Panc1 (cell line): Measurements from ENCODE around the gene SYT14. TPM values are rescaled to one million over a fixed set of nuclear protein-coding genes. Genes with fewer than 3 reads are reported as not detected.

Source experiments
- ATAC-seq: fragments of 200-7000 bp; cut with Tn5 transposase; 2 replicates; pipeline ENCODE4 v1.9.1; 2020; ENCODE audit warnings: mild to moderate bottlenecking, moderate library complexity
- BruUV-seq: library from RNA; stranded (reverse); fragments of 400-500 nt; replicated peaks from 2 replicates; lab custom pipeline; 2021; lab: Mats Ljungman, UMichigan
- CTCF ChIA-PET: fragments of 300-600 bp; sonication (Branson Sonifier 250); formaldehyde crosslinking; loops from one replicate; lab custom pipeline; 2022; ENCODE audit warnings: antibody characterized with exemption; lab: Charles Lee
- POLR2A ChIA-PET: fragments of 300-600 bp; sonication (Branson Sonifier 250); formaldehyde crosslinking; loops from one replicate; lab custom pipeline; 2022; ENCODE audit warnings: antibody characterized with exemption; lab: Charles Lee
- DNase-seq: peaks from one replicate; pipeline ENCODE4 v3.0.0-alpha.2; 2010; ENCODE audit warnings: low read depth, low spot score
- H3K27ac ChIP-seq: 2 replicates; pipeline ENCODE4 v1.5.1; 2011; ENCODE audit warnings: mild to moderate bottlenecking, low read length, inconsistent platforms
- H3K27me3 ChIP-seq: fragments of 200-500 bp; sonication (Bioruptor generic); 2 replicates; pipeline ENCODE4 v1.6.0; 2014; ENCODE audit warnings: low read length, inconsistent platforms; ENCODE audit not compliant: control insufficient read depth, insufficient read depth
- H3K36me3 ChIP-seq: fragments of 200-500 bp; sonication (Bioruptor generic); 2 replicates; pipeline ENCODE4 v1.5.1; 2014; ENCODE audit warnings: inconsistent platforms, mild to moderate bottlenecking, low read length, moderate library complexity; ENCODE audit not compliant: control insufficient read depth, insufficient read depth
- H3K4me1 ChIP-seq: 2 replicates; pipeline ENCODE4 v1.5.1; 2011; ENCODE audit warnings: inconsistent platforms, mild to moderate bottlenecking, low read length, moderate library complexity; ENCODE audit not compliant: control insufficient read depth, insufficient read depth
- H3K4me3 ChIP-seq, 2 experiments: 2 replicates each; pipeline ENCODE4 v1.5.1; 2011 to 2012; ENCODE audit warnings: low read depth in 2 of 2, low read length in 2 of 2, mild to moderate bottlenecking in 2 of 2, inconsistent platforms in 1 of 2, moderate library complexity in 1 of 2
- H3K9me3 ChIP-seq: fragments of 200-500 bp; sonication (Bioruptor generic); 2 replicates; pipeline ENCODE4 v1.5.1; 2014; ENCODE audit warnings: low read depth, mild to moderate bottlenecking, inconsistent platforms, low read length, moderate library complexity; ENCODE audit not compliant: control insufficient read depth, insufficient read depth
- CTCF ChIP-seq: fragments of 450-650 bp; IDR thresholded peaks from 2 replicates; pipeline ENCODE4 v1.5.1; 2017; ENCODE audit warnings: mild to moderate bottlenecking
- POLR2AphosphoS5 ChIP-seq: IDR thresholded peaks from 2 replicates; pipeline ENCODE4 v1.6.1; 2012; ENCODE audit warnings: mild to moderate bottlenecking, low read depth, low read length, moderate library complexity
- SIN3A ChIP-seq: IDR thresholded peaks from 2 replicates; pipeline ENCODE4 v1.6.1; 2012; ENCODE audit warnings: low read depth, mild to moderate bottlenecking, low read length, moderate library complexity, borderline replicate concordance; ENCODE audit not compliant: insufficient read depth
- TCF7L2 ChIP-seq: IDR thresholded peaks from 2 replicates; pipeline ENCODE4 v1.6.1; 2011; ENCODE audit warnings: mild to moderate bottlenecking, low read depth, low read length, inconsistent platforms
- in situ Hi-C: cut with HindIII; loops from 2 replicates; pipeline ENCODE4 v1.10.0; 2016; ENCODE audit warnings: low sequenced_read_pairs, low pct_unique_long_range_greater_than_20kb
- intact Hi-C: fragments of 100-400 bp; cut with micrococcal nuclease; formaldehyde crosslinking; loops from one replicate; pipeline ENCODE4 v1.10.0; 2022; ENCODE audit not compliant: unreplicated experiment
- total RNA-seq: library from RNA; stranded (reverse); gene quantifications from one replicate; pipeline ENCODE4 v1.2.1, GENCODE V29; 2021; ENCODE audit not compliant: unreplicated experiment
- TF ChIP-seq, protein P1 (sequence below), 2 experiments: IDR thresholded peaks; 2 replicates each; pipeline ENCODE4 v1.6.1; 2011 to 2012; ENCODE audit warnings: low read depth in 2 of 2, control low read depth in 1 of 2, low read length in 1 of 2, mild to moderate bottlenecking in 1 of 2, moderate library complexity in 1 of 2; ENCODE audit not compliant: insufficient read depth in 1 of 2

SYT14 gene
- total RNA-seq, 1 experiment from 2014 or later: not detected

DNA sequence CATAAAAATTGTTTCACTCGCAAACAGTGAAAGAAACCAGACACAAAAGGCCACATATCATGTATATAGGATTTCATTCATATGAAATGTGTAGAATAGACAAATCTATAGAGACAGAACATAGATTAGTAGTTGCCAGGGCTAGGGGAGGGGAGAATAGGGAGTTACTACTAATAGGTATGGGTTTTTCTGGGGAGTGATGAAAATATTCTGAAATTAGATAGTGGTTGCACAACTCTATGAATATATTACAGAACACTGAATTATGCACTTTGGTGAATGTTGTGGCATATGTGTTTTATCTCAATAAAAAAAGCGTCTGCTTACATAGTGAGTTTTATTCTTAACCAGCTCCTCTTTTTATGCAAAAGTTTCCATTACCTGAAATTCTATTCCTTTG is 21.6 kb downstream of the SYT14 start:
- intact Hi-C loops: no loop called here
- ChIA-PET POLR2A (no interaction called here), CTCF (no interaction called here)
- Histone ChIP-seq H3K27ac (no peak overlapping the region), H3K4me1 (no peaks in the 10 kb centered on the region), H3K27me3 (no peaks in the 10 kb centered on the region), H3K9me3 (no peaks in the 10 kb centered on the region), H3K36me3 (no peaks in the 10 kb centered on the region), H3K4me3 (no peak overlapping the region)
- ATAC-seq: no peak
- no TSS peak for BruUV-seq
- no peak for DNase-seq
- in situ Hi-C loops: no loop called here
- TF ChIP-seq CTCF (no peak), TCF7L2 (no peak), SIN3A (no peak), POLR2AphosphoS5 (no peak)
- TF ChIP-seq, protein P1, sequence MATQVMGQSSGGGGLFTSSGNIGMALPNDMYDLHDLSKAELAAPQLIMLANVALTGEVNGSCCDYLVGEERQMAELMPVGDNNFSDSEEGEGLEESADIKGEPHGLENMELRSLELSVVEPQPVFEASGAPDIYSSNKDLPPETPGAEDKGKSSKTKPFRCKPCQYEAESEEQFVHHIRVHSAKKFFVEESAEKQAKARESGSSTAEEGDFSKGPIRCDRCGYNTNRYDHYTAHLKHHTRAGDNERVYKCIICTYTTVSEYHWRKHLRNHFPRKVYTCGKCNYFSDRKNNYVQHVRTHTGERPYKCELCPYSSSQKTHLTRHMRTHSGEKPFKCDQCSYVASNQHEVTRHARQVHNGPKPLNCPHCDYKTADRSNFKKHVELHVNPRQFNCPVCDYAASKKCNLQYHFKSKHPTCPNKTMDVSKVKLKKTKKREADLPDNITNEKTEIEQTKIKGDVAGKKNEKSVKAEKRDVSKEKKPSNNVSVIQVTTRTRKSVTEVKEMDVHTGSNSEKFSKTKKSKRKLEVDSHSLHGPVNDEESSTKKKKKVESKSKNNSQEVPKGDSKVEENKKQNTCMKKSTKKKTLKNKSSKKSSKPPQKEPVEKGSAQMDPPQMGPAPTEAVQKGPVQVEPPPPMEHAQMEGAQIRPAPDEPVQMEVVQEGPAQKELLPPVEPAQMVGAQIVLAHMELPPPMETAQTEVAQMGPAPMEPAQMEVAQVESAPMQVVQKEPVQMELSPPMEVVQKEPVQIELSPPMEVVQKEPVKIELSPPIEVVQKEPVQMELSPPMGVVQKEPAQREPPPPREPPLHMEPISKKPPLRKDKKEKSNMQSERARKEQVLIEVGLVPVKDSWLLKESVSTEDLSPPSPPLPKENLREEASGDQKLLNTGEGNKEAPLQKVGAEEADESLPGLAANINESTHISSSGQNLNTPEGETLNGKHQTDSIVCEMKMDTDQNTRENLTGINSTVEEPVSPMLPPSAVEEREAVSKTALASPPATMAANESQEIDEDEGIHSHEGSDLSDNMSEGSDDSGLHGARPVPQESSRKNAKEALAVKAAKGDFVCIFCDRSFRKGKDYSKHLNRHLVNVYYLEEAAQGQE (IDR thresholded peaks at IDR 0.05; ENCODE audit: insufficient read depth in 1 of 2, low read depth in 2 of 2, low read length in 1 of 2): no peak

DNA sequence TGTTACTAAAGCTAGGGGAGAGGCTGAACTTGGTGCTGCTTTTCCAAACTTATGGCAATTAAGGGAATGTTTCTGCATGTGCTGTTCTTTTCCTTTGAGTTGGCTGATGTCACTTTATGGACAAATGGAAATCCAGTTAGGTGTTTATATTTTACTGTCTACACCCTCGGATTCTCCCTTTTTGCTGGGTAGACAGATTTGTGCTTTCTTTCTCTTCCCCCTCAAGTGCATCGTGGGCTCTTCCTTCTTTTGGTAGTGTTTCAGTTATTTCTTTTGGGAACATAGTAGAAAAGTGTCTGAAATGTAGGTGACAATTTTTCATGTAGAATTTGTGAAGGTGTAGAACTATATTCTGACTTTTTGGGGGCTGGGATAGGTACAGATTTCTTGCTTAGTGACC is 22.9 kb downstream of the SYT14 start:
- H3K36me3 ChIP-seq: no peaks in the 10 kb centered on the region
- TF ChIP-seq POLR2AphosphoS5: no peak
- no peak for TF ChIP-seq SIN3A
- TF ChIP-seq CTCF: no peak
- no peak for TF ChIP-seq TCF7L2
- TF ChIP-seq, protein P1 (IDR thresholded peaks at IDR 0.05; ENCODE audit: insufficient read depth in 1 of 2, low read depth in 2 of 2, low read length in 1 of 2): no peak
- H3K4me3 ChIP-seq: no peak overlapping the region
- H3K27me3 ChIP-seq: no peaks in the 10 kb centered on the region
- DNase-seq (no peak), ATAC-seq (no peak)
- POLR2A ChIA-PET: no interaction called here
- no peaks in the 10 kb centered on the region for H3K4me1 ChIP-seq
- H3K9me3 ChIP-seq: no peaks in the 10 kb centered on the region
- intact Hi-C loops: no loop called here
- BruUV-seq: no TSS peak
- H3K27ac ChIP-seq: no peak overlapping the region
- in situ Hi-C loops: no loop called here
- CTCF ChIA-PET: no interaction called here
